Heart right ventricle (tissue), 16 donors: ENCODE data around the gene LARP4B. TPM values are rescaled to one million over a fixed set of nuclear protein-coding genes. Genes with fewer than 3 reads are reported as not detected.
A peak's percentile ranks its signal among the peaks of the same experiment; 100 is the strongest.

Experiments
- ATAC-seq, 8 donors: fragments of 200-7000 bp; cut with Tn5 transposase; one replicate each; pipeline ENCODE4 v1.9.1; 2020; ENCODE audit warnings: mild to moderate bottlenecking in 8 of 8, moderate library complexity in 8 of 8, moderate number of reproducible peaks in 1 of 8
- DNase-seq, 2 donors: peaks; one replicate each; pipeline ENCODE4 v3.0.0-alpha.2; 2020
- H3K27ac ChIP-seq, 10 donors: fragments of 200-600 bp; sonication (generic) in 2 of 10; one replicate each; pipeline versions ENCODE4 v1.5.0 to v1.8.0; 2020 to 2022; ENCODE audit warnings: mild to moderate bottlenecking in 3 of 10
- H3K27me3 ChIP-seq, 7 donors: fragments of 200-600 bp; one replicate each; pipeline ENCODE4 v1.8.0; 2021 to 2022; ENCODE audit warnings: mild to moderate bottlenecking in 2 of 7
- H3K36me3 ChIP-seq, 9 donors: fragments of 200-600 bp; sonication (generic) in 1 of 9; one replicate each; pipeline versions ENCODE4 v1.5.0 to v1.8.0; 2020 to 2022; ENCODE audit warnings: mild to moderate bottlenecking in 2 of 9
- H3K4me1 ChIP-seq, 9 donors: fragments of 200-600 bp; sonication (generic) in 1 of 9; one replicate each; pipeline versions ENCODE4 v1.5.0 to v1.8.0; 2020 to 2022; ENCODE audit warnings: mild to moderate bottlenecking in 4 of 9
- H3K4me3 ChIP-seq, 10 donors: fragments of 200-600 bp; sonication (generic) in 2 of 10; one replicate each; pipeline versions ENCODE4 v1.5.0 to v1.8.0; 2020 to 2022; ENCODE audit warnings: mild to moderate bottlenecking in 7 of 10, moderate library complexity in 2 of 10
- H3K9me3 ChIP-seq, 11 donors: fragments of 200-600 bp in 10 of 11; sonication (generic) in 2 of 11; one replicate each; pipeline versions ENCODE4 v1.5.0 to v1.8.0; 2013 to 2022; ENCODE audit warnings: mild to moderate bottlenecking in 2 of 11, control low read depth in 1 of 11, moderate library complexity in 1 of 11
- WGBS, 2 donors: extraction: QIAGEN DNeasy Blood & Tissue Kit; methylation state at CpG; one replicate each; pipeline ENCODE4 v1.1.7; 2013; ENCODE audit warnings: inconsistent platforms in 1 of 2; 5-methylcytosine and 5-hydroxymethylcytosine counted together
- intact Hi-C, 10 donors: fragments of 100-400 bp; cut with DNase I; formaldehyde crosslinking; loops; one replicate each; pipeline versions ENCODE4 v1.11.1 to v1.14.2; 2022
- polyA plus RNA-seq, 2 donors: library from polyadenylated mRNA; stranded (reverse); fragments of 200-250 nt; gene quantifications; one replicate each; pipeline ENCODE4 v1.2.3, GENCODE V29; 2013
- total RNA-seq, 10 donors: library from RNA; stranded (reverse); fragmentation: NEBNext Ultra II Directional in 3 of 10; extraction: Animal tissue kit (Norgen Biotek cat#: 25700) in 3 of 10; gene quantifications; one replicate each; pipeline versions ENCODE4 v1.2.1 to v1.2.4, GENCODE V29; 2021 to 2023
- TF ChIP-seq, protein P1 (sequence below), 9 donors: fragments of 200-600 bp; sonication (generic) in 2 of 9; IDR thresholded peaks; one replicate each; pipeline versions ENCODE4 v1.5.0 to v1.8.0; 2021 to 2022; ENCODE audit warnings: antibody characterized with exemption in 9 of 9, mild to moderate bottlenecking in 5 of 9, moderate library complexity in 1 of 9
- donor health status: Arrhythmogenic right ventricular cardiomyopathy.
- donor health status: ischemic (EF 13 %, LVEDD 7.1; RV severe dilation, severe dysfunction).
- donor health status: healthy with polysubstance abuse.
- donor health status: DM: no; HTN: yes; CAD: no.
- donor health status: DM: no; HTN: no; CAD: no.
- donor health status: ischemic (EF 25% LVEDD 6.9; RV normal size, moderate dysfunction).
- donor health status: ischemic (EF 25% LVEDD 5.7; RV mildly dilated, moderate dysfunction).
- donor health status: healthy.
- donor health status: DM: yes; HTN: yes; CAD: no.
- donor health status: Ischemic cardiomyopathy.
- donor health status: ischemic (EF 35%, LVEDD 5.7; RV mildly dilated, moderate dysfunction).
- donor health status: nonischemic (EF 11% LVEDD 7.7; RV severe dilation, severe dysfunction).
- donor health status: DM: yes; HTN: yes; CAD: no.
- donor health status: PGD.
- donor health status: ischemic (EF 29% LVEDD 5.4; RV normal size, mild dysfunction).
- donor health status: nonischemic (EF 23%, LVEDD 6.1; RV moderate dilation, normal function).

Gene LARP4B
- total and polyA plus RNA-seq, 12 donors: 10.6 to 82.6 (median 61.9) TPM

DNA sequence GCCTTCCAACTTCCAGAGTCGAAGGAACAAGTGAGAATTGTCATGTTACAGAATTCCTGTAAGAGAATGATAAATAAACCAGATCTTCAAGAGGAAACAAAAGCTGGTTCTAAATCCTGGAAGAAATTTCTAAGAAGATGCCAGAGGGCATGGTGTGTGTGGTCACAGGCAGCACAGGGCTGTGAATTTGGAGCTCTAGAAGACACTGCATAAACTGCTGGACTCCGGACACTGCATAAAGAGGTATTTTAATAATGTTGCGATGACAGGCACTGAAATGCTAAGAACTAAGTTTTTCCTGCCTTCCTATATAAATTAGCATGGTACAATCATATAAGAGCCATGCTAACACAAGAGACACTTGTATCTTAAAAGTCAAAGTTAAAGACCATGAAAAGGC lies 86.0 kb downstream of the LARP4B start:
- DNase-seq (no peak), ATAC-seq (no peak)
- H3K36me3 ChIP-seq: peaks cover 0 to 75% (median 20%) of the 10 kb centered on the region in 9 donors
- H3K27ac ChIP-seq: peak overlapping the region in 1 of 10 donors; percentile 2
- TF ChIP-seq, protein P1, sequence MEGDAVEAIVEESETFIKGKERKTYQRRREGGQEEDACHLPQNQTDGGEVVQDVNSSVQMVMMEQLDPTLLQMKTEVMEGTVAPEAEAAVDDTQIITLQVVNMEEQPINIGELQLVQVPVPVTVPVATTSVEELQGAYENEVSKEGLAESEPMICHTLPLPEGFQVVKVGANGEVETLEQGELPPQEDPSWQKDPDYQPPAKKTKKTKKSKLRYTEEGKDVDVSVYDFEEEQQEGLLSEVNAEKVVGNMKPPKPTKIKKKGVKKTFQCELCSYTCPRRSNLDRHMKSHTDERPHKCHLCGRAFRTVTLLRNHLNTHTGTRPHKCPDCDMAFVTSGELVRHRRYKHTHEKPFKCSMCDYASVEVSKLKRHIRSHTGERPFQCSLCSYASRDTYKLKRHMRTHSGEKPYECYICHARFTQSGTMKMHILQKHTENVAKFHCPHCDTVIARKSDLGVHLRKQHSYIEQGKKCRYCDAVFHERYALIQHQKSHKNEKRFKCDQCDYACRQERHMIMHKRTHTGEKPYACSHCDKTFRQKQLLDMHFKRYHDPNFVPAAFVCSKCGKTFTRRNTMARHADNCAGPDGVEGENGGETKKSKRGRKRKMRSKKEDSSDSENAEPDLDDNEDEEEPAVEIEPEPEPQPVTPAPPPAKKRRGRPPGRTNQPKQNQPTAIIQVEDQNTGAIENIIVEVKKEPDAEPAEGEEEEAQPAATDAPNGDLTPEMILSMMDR (IDR thresholded peaks at IDR 0.05): no peak
- H3K4me3 ChIP-seq: no peak overlapping the region
- H3K27me3 ChIP-seq: no peaks in the 10 kb centered on the region
- intact Hi-C loops: loop anchor here in 3 of 10 donors (10.0 kb wide), 1 partner anchor 139 kb away; the partner anchor contains the start of gene GTPBP4 (in 3 of the 3)
- 82 to 83% methylated on average over 3 of the region's 3 CpGs for WGBS, 2 donors
- peaks cover 0 to 16% (median 8%) of the 10 kb centered on the region in 11 donors for H3K9me3 ChIP-seq
- H3K4me1 ChIP-seq: peaks cover 0 to 41% (median 20%) of the 10 kb centered on the region in 9 donors

DNA sequence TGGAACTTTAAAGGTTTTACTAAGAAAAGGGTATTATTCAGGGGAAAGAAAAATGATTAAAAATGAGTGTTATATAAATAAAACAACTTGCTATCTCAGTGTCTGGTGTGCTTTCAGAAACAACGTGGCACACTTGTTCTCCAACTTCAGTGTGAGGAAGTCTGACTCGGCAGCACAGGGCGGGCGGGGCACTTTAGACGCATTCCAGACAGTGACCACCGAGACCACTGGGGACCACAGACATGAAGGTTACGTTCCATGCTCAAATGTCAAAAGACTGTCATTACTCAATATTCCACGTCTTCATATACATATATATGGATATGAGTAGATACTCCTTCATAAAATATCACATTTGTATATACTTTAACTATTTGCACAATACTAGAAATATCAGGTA lies 87.0 kb downstream of the LARP4B start:
- Histone ChIP-seq H3K4me1 (peaks cover 0 to 41% (median 20%) of the 10 kb centered on the region in 9 donors), H3K9me3 (peaks cover 0 to 6% (median 0%) of the 10 kb centered on the region in 11 donors), H3K4me3 (no peak overlapping the region), H3K27me3 (no peaks in the 10 kb centered on the region), H3K36me3 (peaks cover 0 to 75% (median 20%) of the 10 kb centered on the region in 9 donors), H3K27ac (no peak overlapping the region)
- TF ChIP-seq, protein P1 (IDR thresholded peaks at IDR 0.05): no peak
- 58% methylated on average over 8 of the region's 8 CpGs for WGBS, 2 donors
- DNase-seq: no peak
- intact Hi-C loops: loop anchor here in 4 of 10 donors (5.0 to 10.0 kb wide), 2 partner anchors 140 to 743 kb away; partner anchors contain the start of gene GTPBP4 (in 3 of the 4)
- ATAC-seq: peak in 2 of 8 donors; percentile 37 to 50

- DNase-seq: no peak
- Histone ChIP-seq H3K36me3 (peaks cover 0 to 75% (median 20%) of the 10 kb centered on the region in 9 donors), H3K4me1 (peaks cover 0 to 41% (median 20%) of the 10 kb centered on the region in 9 donors), H3K9me3 (no peaks in the 10 kb centered on the region), H3K27ac (no peak overlapping the region), H3K27me3 (no peaks in the 10 kb centered on the region), H3K4me3 (no peak overlapping the region)
- TF ChIP-seq, protein P1 (IDR thresholded peaks at IDR 0.05): no peak
- intact Hi-C loops: loop anchor here in 4 of 10 donors (5.0 to 10.0 kb wide), 2 partner anchors 141 to 744 kb away; partner anchors contain the start of gene GTPBP4 (in 3 of the 4)
- 100% methylated on average over 1 of the region's 1 CpG for WGBS, 2 donors
- ATAC-seq: no peak
Measured at GRCh38 chr10:843703-844102, 87.8 kb downstream of the LARP4B start.

DNA sequence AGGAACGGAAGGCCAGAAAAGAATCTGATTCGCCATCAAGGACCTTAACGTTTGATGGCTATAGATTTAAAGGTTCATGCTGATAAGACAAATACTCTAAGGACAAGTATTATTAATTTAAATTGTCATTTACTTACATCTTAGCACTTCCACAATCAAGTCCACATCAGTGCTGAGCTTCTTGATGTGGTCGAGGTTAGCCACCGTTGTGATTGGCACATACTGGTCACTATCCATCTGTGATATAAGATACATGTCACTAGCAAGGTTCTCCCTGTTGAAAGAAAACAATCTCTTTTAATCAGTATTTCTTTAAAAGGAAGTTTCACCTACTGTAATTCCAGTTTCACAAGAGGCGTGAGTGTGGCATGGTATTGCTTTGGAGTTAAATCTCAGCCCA lies 88.7 kb downstream of the LARP4B start:
- peaks cover 0 to 81% (median 20%) of the 10 kb centered on the region in 9 donors for H3K36me3 ChIP-seq
- intact Hi-C loops: loop anchor here in 4 of 10 donors (5.0 to 10.0 kb wide), 2 partner anchors 142 to 745 kb away; partner anchors contain the start of gene GTPBP4 (in 3 of the 4)
- DNase-seq: no peak
- TF ChIP-seq, protein P1 (IDR thresholded peaks at IDR 0.05): no peak
- 93% methylated on average over 6 of the region's 6 CpGs for WGBS, 2 donors
- H3K4me1 ChIP-seq: peaks cover 0 to 35% (median 15%) of the 10 kb centered on the region in 9 donors
- H3K9me3 ChIP-seq: no peaks in the 10 kb centered on the region
- H3K4me3 ChIP-seq: no peak overlapping the region
- no peak overlapping the region for H3K27ac ChIP-seq
- no peak for ATAC-seq
- H3K27me3 ChIP-seq: no peaks in the 10 kb centered on the region
